Stimulated activated CD4-positive, alpha-beta T cell treated with anti-CD3 and anti-CD28 coated beads, TNF-alpha, amount 100 ng/mL, for 1 hour (primary cell): ENCODE data around the gene EPHX1.
A peak's percentile ranks its signal among the peaks of the same experiment; 100 is the strongest.
"Not testable (repeated sequence)": the region's sequence is repeated elsewhere in the genome, so short reads cannot be mapped to it uniquely, and the experiment has no call there.

Source experiments
- DNase-seq, 3 donors: peaks; one replicate each; pipeline ENCODE4 v3.0.0-alpha.2; 2020; ENCODE audit warnings: low read depth in 3 of 3, low spot score in 1 of 3

The EPHX1 gene

DNA sequence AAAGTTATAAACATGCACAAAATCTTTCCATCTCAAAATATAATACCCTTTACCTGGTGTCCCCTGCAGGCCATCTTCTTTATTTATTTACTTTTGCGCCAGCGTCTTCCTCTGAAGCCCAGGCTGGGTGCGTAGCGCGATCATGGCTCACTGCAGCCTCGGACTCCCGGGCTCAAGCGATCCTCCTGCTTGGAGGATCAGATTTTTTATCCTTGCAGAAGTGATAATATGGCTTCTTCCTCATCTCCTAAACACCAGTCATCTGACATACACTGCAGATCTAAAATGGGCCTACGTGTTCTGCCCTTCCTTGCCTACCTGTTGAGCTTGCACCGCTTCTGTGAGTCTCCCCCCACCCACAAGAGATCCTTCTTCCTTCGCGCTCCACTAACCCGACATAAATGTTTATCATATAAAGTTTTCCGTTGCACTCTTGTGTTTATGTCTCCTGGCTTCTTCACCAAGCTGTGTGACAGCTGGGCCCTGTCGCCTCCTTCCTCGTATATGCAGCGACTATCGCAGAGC is 32.8 kb upstream of the EPHX1 start:
- no peak for DNase-seq

DNA sequence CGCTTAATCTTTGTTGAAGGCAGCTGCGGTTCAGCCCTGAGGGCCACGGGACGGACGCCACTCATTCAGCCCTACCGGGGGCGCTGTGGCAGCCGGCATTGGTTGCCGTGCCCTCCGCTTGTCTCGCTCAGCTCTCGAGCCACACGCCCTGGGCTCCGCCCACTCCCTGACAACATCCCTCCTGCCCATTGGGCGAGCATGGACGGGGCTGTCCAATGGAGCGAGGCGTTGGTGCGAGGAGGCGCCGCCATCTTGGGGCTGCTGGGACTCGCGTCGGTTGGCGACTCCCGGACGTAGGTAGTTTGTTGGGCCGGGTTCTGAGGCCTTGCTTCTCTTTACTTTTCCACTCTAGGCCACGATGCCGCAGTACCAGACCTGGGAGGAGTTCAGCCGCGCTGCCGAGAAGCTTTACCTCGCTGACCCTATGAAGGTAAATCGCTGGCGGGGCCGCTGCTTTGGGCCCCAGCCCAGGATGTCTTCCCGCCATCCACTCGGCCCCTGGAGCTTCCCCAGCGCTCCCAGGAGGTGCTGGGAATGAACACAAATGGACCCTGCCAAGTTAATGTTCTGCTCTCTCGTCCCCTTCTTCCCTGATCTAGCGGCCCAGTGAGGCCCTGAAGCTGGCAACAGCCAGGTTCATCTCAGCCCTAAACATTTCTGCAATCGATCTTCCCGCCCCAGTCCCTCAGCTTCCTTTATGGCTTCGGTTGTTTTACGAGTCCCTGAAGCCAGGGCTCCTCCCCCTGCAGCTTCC is 32.2 kb upstream of the EPHX1 start, which contains the start of gene SRP9:
Gene SRP9 (plus strand): TSS at position 244 of the 754 bp plus-strand sequence. CDS start 115 bp downstream, at position 359.
- peak; percentile 96 for DNase-seq

DNA sequence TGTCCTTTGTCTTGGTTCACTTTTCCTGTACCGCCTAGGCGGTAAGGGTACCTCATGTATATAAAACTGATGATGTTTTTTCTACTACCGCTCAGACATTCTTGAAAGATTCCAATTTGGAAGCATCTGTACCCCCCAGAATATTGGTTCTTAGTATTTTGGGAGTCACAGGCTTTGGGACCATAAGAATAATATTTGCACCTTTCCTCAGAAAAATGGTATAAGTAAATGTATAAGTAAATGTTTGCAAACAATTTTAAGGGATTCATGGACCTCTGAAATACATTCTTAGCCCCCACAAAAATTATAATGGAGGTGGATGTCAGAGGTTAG is 31.6 kb upstream of the EPHX1 start:
- no peak for DNase-seq

DNA sequence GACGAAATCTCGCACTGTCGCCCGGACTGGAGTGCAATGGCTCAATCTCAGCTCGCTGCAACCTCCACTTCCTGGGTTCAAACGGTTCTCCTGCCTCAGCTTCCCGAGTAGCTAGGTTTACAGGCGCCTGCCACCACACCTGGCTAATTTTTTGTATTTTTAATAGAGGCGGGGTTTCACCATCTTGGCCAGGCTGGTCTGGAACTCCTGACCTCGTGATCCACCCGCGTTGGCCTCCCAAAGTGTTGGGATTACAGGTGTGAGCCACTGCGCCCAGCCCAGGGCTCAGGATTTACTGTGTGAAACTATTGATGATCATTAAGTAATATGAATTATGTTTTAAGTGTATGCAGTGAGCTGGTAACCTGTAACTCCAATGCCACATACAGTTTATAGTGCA is 30.8 kb upstream of the EPHX1 start:
- not testable (repeated sequence) for DNase-seq

DNA sequence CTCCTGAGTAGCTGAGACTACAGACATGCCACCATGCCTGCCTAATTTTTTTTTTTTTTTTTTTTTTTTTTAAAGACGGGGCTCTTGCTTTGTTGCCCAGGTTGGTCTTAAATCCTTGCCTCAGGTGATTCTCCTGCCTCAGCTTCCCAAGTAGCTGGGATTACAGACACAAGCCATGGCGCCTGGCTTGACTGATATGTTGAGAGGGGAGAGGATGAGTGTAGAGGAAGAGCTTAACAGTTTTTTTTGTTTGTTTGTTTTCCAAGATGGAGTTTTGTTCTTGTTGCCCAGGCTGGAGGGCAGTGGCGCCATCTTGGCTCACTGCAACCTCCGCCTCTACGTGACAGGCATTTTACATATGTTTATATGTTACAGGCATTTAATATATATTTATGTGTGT is 29.8 kb upstream of the EPHX1 start:
- no peak for DNase-seq

DNA sequence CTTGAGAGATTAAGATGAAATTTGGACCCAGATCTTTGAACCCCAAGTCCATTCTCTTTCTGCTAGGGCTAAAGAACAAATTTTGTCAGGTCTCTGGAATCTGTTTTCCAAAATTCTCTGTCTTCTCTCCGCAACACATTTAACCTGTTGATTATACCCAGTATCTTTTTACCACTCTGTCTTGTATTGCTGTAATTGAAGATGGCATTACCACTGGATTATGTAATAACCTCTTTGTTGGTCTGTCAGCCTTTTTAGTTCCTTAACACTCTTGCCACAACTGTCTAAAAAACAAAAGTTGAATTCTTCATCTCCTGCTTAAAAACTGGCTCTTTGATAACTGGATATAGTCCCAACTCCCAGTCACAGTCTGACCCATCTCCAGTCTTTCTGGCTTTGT is 29.3 kb upstream of the EPHX1 start:
- DNase-seq = no peak

DNA sequence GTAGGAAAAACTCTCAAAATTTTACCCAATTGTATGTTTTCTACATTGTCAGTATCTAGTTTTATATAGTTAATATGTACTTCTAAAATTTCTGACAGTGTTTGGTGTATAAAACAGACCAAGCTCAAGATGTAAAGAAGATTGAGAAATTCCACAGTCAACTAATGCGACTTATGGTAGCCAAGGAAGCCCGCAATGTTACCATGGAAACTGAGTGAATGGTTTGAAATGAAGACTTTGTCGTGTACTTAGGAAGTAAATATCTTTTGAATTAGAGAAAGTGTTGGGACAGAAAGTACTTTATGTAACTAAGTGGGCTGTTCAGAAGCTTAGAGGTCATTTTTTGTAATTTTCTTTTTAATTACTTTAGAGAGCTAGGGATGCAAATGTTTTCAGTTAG is 20.8 kb upstream of the EPHX1 start:
- DNase-seq = not testable (repeated sequence)

DNA sequence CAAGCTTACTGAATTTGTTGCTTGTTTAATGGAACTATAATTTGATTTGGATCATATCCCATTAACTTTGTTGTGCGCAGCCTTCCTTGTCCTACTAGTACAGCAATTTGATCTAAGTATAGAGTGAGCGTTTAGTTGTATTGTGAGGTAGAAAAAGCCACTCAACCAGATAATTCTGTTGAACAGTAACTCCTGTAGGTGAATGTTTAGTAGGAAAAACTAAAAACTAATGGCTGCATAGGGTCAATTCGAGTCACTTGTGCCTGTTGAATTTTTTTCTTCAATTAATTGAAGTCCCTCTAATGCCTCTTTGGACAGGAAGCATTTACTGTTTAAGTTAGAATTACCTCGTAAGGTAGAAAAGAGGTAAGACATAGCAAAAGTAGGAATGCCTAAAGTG is 15.0 kb upstream of the EPHX1 start:
- no peak for DNase-seq

DNA sequence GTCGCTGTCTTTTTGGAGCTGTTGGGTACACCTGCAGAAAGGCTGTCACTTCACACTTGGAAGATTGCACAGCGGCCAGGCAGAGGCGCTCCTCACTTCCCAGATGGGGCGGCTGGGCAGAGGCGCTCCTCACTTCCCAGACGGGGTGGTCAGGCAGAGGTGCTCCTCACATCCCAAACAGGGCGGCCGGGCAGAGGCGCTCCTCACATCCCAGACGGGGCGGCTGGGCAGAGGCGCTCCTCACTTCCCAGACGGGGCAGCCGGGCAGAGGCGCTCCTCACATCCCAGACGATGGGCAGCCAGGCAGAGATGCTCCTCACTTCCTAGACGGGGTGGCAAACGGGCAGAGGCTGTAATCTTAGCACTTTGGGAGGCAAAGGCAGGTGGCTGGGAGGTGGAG is 13.8 kb upstream of the EPHX1 start:
- not testable (repeated sequence) for DNase-seq

DNA sequence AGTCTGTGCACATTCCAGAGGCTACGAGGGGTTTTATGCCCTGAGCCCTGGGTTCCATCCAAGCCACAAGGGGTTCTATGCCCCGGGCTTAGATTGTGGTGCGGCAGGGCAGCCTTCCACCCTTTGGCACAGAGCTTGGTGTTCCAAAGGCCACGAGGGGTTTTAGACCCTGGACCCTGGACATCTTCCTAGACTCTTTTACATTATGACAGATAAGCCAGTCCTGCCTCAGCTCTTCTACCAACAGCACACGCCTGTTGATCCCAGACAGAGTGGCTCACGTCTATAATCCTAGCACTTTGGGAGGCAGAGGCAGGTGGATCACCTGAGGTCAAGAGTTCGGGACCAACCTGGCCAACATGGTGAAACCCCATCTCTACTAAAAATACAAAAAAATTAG is 8.8 kb upstream of the EPHX1 start:
- DNase-seq = not testable (repeated sequence)

DNA sequence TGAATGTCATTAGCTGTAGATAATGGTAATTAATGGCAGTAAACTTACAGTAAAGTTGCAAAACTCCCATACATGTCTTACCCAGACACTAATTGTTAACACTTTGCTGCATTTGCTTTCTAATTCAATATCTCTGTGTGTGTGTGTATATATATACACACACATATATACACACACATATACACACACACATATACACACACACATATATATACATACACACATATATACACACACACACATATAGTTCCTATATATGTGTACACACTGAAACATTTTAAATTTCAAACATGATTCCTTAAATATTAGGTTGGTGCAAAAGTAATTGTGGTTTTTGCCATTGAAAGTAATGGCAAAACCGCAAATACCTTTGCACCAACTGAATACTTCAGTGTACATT is 3.7 kb upstream of the EPHX1 start:
- DNase-seq = no peak

DNA sequence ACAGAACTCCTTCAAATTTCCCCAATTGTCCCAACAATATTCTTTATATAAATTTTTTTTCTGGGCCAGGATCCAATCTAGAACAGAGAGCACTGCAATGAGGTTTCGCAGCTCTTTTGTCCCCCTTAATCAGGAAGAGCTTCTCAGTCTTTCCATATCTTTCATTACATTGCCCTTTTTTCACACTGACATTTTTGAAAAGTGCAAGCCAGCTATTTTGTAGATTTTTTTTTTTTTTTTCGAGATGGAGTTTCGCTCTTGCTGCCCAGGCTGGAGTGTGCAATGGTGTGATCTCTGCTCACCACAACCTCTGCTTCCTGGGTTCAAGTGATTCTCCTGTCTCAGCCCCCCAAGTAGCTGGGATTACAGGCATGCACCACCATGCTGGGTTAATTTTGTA is 3.2 kb upstream of the EPHX1 start:
- not testable (repeated sequence) for DNase-seq

DNA sequence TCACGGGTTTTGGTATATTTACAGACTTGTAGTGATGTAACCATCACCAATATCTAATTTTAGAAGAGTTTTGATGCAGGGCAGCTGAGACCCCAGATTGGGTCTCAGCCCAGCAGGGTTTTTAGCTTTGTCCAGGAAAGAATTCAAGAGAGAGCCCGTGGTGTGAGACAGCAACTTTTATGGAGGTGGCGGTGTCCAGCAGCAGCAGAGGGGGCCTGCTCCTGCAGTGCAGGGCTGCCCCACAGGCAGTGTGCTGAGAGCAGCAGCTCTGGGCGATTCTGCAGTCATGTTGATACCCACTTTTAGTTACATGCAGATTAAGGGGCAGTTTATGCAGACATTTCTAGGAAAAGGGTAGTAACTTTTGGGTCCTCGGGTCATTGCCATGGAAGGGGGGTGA is 1.8 kb upstream of the EPHX1 start:
- DNase-seq = no peak

DNA sequence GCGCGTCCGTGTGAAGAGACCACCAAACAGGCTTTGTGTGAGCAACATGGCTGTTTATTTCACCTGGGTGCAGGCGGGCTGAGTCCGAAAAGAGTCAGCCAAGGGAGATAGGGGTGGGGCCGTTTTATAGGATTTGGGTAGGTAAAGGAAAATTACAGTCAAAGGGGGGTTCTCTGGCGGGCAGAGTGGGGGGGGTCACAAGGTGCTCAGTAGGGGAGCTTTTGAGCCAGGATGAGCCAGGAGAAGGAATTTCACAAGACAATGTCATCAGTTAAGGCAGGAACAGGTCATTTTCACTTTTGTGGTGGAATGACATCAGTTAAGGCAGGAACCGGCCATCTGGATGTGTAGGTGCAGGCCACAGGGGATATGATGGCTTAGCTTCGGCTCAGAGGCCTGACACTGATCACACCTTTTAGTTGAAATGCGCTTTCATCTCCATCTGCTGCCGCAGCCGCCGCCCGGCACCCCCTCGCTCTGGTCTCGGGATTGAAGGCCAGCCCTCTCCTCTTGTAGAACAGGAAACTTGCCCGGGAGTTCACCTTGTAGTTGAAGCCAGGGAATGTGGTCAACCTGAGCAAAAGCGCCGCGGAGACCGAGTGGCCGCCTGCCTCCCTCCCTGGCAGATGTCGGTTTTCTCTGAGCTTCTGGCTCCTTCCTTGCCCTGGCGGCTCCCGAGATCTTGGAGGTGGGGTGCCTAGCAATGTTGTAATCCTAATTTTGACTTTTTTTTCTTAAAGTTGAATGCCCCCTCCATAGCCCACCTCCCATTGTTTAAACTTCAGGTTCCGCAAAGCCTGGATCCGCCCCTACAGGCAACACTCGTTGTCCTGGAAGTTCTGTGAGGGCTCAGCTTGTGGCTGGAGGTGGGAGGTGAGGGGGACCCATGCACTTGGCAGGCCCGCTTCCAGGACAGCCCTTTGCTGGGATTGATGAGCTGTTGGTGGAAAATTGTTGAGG is 935 bp downstream of the EPHX1 start:
- not testable (repeated sequence) for DNase-seq

DNA sequence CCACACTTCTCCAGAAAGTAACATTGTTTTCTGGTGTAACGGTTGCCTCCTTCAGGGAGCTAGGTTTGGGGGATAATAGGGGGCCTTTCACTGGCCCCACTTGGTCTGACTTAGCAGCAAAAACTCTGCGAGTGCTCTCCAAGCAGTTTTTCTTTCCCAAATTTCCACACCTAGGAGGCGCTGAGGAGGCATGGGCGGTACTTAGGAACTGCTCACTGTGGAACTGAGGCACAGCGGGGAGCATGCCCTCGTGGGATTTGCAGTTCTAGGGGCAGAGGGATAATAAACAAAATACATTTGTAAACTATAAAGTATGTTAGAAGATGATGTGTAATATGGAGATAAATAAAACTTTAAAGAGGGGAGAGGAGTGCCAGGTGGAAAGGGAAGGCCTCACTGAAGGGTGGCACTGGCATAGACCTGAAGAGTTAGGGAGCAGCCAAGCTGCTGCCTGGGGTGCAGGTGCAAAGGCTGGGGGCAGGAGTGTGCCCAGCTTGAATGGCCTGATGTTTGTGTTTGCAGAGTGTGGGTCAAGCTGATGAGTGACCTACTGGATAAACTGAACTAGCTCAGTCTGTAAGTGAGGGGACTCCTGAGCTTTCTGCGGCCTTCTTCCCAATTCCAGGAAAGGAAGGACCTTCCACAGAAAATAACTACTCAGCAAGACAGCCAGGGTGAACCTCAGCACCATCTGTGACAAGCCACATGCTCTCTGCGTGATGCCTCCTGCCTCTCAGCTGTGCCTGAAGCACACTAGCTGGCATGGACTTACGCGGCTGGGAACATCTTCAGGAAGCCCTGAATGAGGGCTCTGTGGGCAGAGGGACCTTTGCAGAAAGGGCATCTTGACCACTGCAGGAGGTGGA is 1.9 kb downstream of the EPHX1 start:
- no peak for DNase-seq

DNA sequence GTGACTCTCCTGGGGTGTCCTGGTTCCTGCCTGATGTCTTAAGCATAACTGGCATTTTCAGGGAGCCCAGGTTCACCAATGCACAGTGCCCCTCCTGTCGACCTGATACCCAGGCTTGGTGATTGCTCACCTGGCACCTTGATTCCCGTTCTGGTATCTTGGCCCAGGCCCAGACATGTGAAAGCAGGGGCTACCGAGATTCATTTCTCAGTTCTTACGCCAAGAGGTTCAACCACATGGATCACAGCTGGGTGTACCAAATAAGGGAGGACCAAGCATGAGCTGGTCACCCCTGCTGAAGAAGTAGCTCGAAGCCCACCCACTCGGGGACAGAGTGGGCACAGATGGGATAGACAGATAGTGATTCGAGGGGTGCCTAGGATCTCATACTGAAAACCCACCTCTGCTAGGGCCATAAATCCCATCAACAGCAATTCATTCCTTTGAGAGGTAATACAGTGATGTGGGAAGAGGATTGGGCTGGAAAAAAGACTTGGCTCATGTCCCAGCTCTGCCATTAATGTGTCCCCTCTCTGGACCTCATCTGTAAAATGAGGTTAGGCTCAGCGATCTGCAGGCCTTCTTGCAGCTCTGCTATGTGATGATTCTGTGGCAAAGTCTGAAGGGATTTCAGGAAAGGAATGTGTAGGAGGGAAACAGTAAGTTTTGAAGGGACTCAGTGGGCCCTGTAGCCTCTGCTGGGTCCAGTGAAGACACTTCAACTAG is 2.7 kb downstream of the EPHX1 start:
- DNase-seq = no peak

DNA sequence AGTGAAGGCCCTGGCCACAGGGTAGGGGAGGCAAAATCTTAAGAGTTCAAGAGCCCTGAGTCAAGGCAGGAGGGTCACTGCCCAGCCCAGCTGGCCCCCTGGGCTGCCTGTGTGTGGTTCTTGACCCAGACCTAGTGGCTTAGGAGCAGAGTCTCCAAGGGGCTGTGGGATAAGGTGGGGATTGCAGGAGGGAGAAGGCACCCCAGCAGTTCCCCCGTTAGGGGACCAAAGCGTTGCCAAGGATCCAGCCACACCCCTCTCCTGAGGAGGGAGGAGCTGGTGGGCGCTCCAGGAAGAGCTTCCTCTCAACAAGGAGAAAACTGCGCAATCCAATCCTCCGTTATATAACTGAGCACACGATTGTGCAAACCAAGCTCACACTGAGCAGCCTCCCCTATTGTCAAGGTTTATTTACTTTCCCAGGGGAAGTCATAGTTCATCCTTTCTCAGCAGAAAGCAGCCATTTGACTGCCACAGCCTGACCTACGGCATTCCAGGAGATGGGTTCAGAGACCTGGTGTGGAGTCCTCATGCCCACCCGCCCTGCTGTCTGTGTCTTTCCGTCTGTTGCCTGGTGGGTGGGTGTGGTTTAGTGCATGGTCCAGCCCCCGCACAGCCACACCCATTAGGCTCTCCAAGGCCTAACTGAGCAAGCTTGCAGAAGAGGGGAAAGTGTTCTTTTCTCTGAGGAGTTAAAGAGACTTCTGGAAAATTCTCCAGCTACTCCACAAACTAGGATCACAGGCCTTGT is 3.5 kb downstream of the EPHX1 start:
- DNase-seq = no peak

DNA sequence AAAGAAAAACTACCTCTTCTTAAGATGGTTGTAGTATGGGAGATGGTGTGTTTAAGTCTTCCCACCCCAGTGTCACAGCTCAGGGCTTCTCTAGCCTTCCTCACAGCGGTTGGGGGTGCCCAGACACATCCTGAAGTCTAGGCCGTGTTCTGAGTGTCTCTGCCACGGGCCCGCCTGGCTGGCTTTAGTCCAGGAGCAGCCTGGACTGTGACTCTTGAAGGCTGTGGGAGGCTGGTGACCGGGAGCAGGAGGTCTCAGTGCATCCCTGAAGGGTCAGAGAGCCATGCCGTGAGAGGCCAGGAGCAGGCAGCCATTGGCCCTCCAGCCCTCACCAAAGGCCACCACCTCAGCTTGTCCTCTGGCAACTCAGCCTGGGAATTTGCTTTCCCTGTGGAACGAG is 4.5 kb downstream of the EPHX1 start:
- DNase-seq = no peak

DNA sequence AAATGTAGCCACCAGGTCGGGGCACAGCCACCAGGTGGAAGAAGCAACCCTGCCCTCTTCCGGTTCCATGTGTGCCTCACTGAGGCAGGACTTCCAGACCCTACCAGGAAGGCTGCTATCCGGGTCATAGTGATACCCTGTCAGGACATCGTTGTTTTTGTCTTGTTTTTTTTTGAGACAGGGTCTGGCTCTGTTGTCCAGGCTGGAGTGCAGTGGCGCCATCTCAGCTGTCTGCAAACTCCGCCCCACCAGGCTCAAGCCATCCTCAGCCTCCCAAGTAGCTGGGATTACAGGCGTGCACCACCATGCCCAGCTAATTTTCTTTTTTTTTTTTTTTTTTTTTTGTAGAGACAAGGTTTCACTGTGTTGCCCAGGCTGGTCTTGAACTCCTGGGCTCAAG is 5.2 kb downstream of the EPHX1 start:
- DNase-seq = not testable (repeated sequence)
